Endothelial cell (in vitro differentiated cells): Measurements from ENCODE around the gene RCOR2. TPM values are rescaled to one million over a fixed set of nuclear protein-coding genes. Genes with fewer than 3 reads are reported as not detected.

Source experiments
- DNase-seq: peaks from one replicate; pipeline ENCODE4 v3.0.0; 2021; ENCODE audit warnings: low spot score
- H3K27ac Mint-ChIP-seq: one replicate; pipeline ENCODE4 v1.8.0; 2021; ENCODE audit warnings: mixed read lengths, inconsistent platforms; ENCODE audit not compliant: unreplicated experiment
- H3K27me3 Mint-ChIP-seq: one replicate; pipeline ENCODE4 v1.8.0; 2021; ENCODE audit warnings: mild to moderate bottlenecking, moderate library complexity, mixed read lengths, inconsistent platforms; ENCODE audit not compliant: unreplicated experiment
- H3K36me3 Mint-ChIP-seq: one replicate; pipeline ENCODE4 v1.8.0; 2021; ENCODE audit warnings: mild to moderate bottlenecking, low read depth, mixed read lengths, inconsistent platforms; ENCODE audit not compliant: unreplicated experiment
- H3K4me1 Mint-ChIP-seq: one replicate; pipeline ENCODE4 v1.8.0; 2021; ENCODE audit warnings: mild to moderate bottlenecking, mixed read lengths, inconsistent platforms; ENCODE audit not compliant: unreplicated experiment
- H3K4me3 Mint-ChIP-seq: one replicate; pipeline ENCODE4 v1.8.0; 2021; ENCODE audit warnings: mild to moderate bottlenecking, mixed read lengths, inconsistent platforms; ENCODE audit not compliant: unreplicated experiment
- H3K9me3 Mint-ChIP-seq: one replicate; pipeline ENCODE4 v1.8.0; 2021; ENCODE audit warnings: mixed read lengths, inconsistent platforms; ENCODE audit not compliant: unreplicated experiment
- CTCF ChIP-seq: fragments of 200-600 bp; sonication (generic); IDR thresholded peaks from one replicate; pipeline ENCODE4 v1.5.0; 2021; ENCODE audit warnings: antibody characterized with exemption; ENCODE audit not compliant: unreplicated experiment
- total RNA-seq: library from RNA; stranded (reverse); fragmentation: NEBNext Ultra II Directional; extraction: Animal tissue kit (Norgen Biotek cat#: 25700); gene quantifications from one replicate; pipeline ENCODE4 v1.2.1, GENCODE V29; 2021; ENCODE audit not compliant: unreplicated experiment

RCOR2 gene
- total RNA-seq, 1 donor from 2014 or later: 9.3 TPM

GRCh38 chr11:63907808-63908530 lies 9.0 kb downstream of the RCOR2 start:
- H3K36me3 Mint-ChIP-seq: peaks cover 19% of the 10 kb centered on the region
- no peaks in the 10 kb centered on the region for H3K9me3 Mint-ChIP-seq
- H3K27me3 Mint-ChIP-seq: peaks cover 11% of the 10 kb centered on the region
- H3K27ac Mint-ChIP-seq: no peak overlapping the region
- TF ChIP-seq CTCF: no peak
- peaks cover 7% of the 10 kb centered on the region for H3K4me1 Mint-ChIP-seq
- no peak overlapping the region for H3K4me3 Mint-ChIP-seq
- DNase-seq: no peak

GRCh38 chr11:63907063-63907462 lies 9.9 kb downstream of the RCOR2 start:
- no peak for DNase-seq
- no peak for TF ChIP-seq CTCF
- no peak overlapping the region for H3K4me3 Mint-ChIP-seq
- H3K36me3 Mint-ChIP-seq: peaks cover 21% of the 10 kb centered on the region
- no peaks in the 10 kb centered on the region for H3K9me3 Mint-ChIP-seq
- peaks cover 8% of the 10 kb centered on the region for H3K27me3 Mint-ChIP-seq
- H3K27ac Mint-ChIP-seq: no peak overlapping the region
- peaks cover 7% of the 10 kb centered on the region for H3K4me1 Mint-ChIP-seq

GRCh38 chr11:63906585-63906984 lies 10.4 kb downstream of the RCOR2 start:
- H3K4me3 Mint-ChIP-seq: no peak overlapping the region

GRCh38 chr11:63906087-63906486 lies 10.9 kb downstream of the RCOR2 start:
- DNase-seq: no peak
- peaks cover 30% of the 10 kb centered on the region for H3K36me3 Mint-ChIP-seq
- peaks cover 8% of the 10 kb centered on the region for H3K4me1 Mint-ChIP-seq
- no peak for TF ChIP-seq CTCF
- H3K27me3 Mint-ChIP-seq: peaks cover 10% of the 10 kb centered on the region
- no peaks in the 10 kb centered on the region for H3K9me3 Mint-ChIP-seq
- no peak overlapping the region for H3K4me3 Mint-ChIP-seq
- no peak overlapping the region for H3K27ac Mint-ChIP-seq

More at GRCh38 chr11:63906585-63906984, 10.4 kb downstream of the RCOR2 start:
- H3K4me1 Mint-ChIP-seq: peaks cover 7% of the 10 kb centered on the region
- peaks cover 25% of the 10 kb centered on the region for H3K36me3 Mint-ChIP-seq
- H3K27me3 Mint-ChIP-seq: peaks cover 8% of the 10 kb centered on the region
- no peaks in the 10 kb centered on the region for H3K9me3 Mint-ChIP-seq
- H3K27ac Mint-ChIP-seq: no peak overlapping the region
- DNase-seq: peak; percentile 40
- no peak for TF ChIP-seq CTCF

GRCh38 chr11:63905179-63905578 lies 11.8 kb downstream of the RCOR2 start:
- TF ChIP-seq CTCF: no peak
- no peak for DNase-seq
- H3K27me3 Mint-ChIP-seq: peaks cover 9% of the 10 kb centered on the region
- H3K27ac Mint-ChIP-seq: no peak overlapping the region
- peaks cover 36% of the 10 kb centered on the region for H3K36me3 Mint-ChIP-seq
- H3K4me3 Mint-ChIP-seq: no peak overlapping the region
- H3K9me3 Mint-ChIP-seq: no peaks in the 10 kb centered on the region
- peaks cover 9% of the 10 kb centered on the region for H3K4me1 Mint-ChIP-seq
